HepG2 (cell line): ENCODE measurements around the gene IFNAR1. TPM values are rescaled to one million over a fixed set of nuclear protein-coding genes. Genes with fewer than 3 reads are reported as not detected.

ENCODE experiments used
- ATF4 ChIP-seq, 2 experiments: fragments of 450-650 bp in 1 of 2; sonication (generic) in 1 of 2; formaldehyde crosslinking; IDR thresholded peaks; 2 replicates each; pipeline versions ENCODE4 v1.5.0 to v1.8.0; 2020 to 2022; ENCODE audit warnings: mild to moderate bottlenecking in 1 of 2, missing genetic modification reagents in 1 of 2
- ERF ChIP-seq: IDR thresholded peaks from 2 replicates; pipeline ENCODE4 v1.6.1; 2018; ENCODE audit warnings: missing biosample characterization, missing genetic modification reagents
- FOXC1 ChIP-seq: sonication (generic); formaldehyde crosslinking; IDR thresholded peaks from 2 replicates; pipeline ENCODE4 v1.8.0; 2022; ENCODE audit warnings: mild to moderate bottlenecking, missing genetic modification reagents, borderline replicate concordance
- KAT7 ChIP-seq: IDR thresholded peaks from 2 replicates; pipeline ENCODE4 v1.6.1; 2018; ENCODE audit warnings: borderline replicate concordance, missing compliant biosample characterization
- MIXL1 ChIP-seq: IDR thresholded peaks from 2 replicates; pipeline ENCODE4 v1.6.1; 2016
- MTF1 ChIP-seq: sonication (generic); formaldehyde crosslinking; IDR thresholded peaks from 2 replicates; pipeline ENCODE4 v1.5.0; 2020; ENCODE audit warnings: missing genetic modification reagents
- MXI1 ChIP-seq: IDR thresholded peaks from 3 replicates; pipeline ENCODE4 v1.6.1; 2012; ENCODE audit warnings: low read depth, low read length, inconsistent platforms, borderline replicate concordance
- NFYC ChIP-seq: IDR thresholded peaks from 2 replicates; pipeline ENCODE4 v1.6.1; 2016; ENCODE audit warnings: missing genetic modification reagents, missing compliant biosample characterization
- RAD21 ChIP-seq: fragments of 450-650 bp; formaldehyde crosslinking; IDR thresholded peaks from 2 replicates; pipeline ENCODE4 v1.5.0; 2020; ENCODE audit warnings: mild to moderate bottlenecking
- SALL2 ChIP-seq: sonication (generic); formaldehyde crosslinking; IDR thresholded peaks from 2 replicates; pipeline ENCODE4 v1.8.1; 2023; ENCODE audit warnings: mild to moderate bottlenecking, missing genetic modification reagents, inconsistent platforms
- SMC3 ChIP-seq: IDR thresholded peaks from 2 replicates; pipeline ENCODE4 v1.6.1; 2011; ENCODE audit warnings: low read length, improper control_type of control experiment
- TBL1XR1 ChIP-seq: fragments of 150-350 bp; IDR thresholded peaks from 2 replicates; pipeline ENCODE4 v1.6.1; 2014; ENCODE audit warnings: borderline replicate concordance, low read length; ENCODE audit not compliant: partially characterized antibody
- TBP ChIP-seq: sonication (generic); formaldehyde crosslinking; IDR thresholded peaks from 2 replicates; pipeline ENCODE4 v1.5.0; 2020; ENCODE audit warnings: missing genetic modification reagents
- YY1 ChIP-seq: IDR thresholded peaks from 2 replicates; pipeline ENCODE4 v1.6.1; 2011; ENCODE audit warnings: low read length, low read depth, moderate library complexity, mild to moderate bottlenecking; ENCODE audit not compliant: insufficient read depth, insufficient replicate concordance
- ZBTB33 ChIP-seq: sonication (generic); formaldehyde crosslinking; IDR thresholded peaks from 2 replicates; pipeline ENCODE4 v1.4.0; 2020; ENCODE audit warnings: missing genetic modification reagents
- ZNF160 ChIP-seq: sonication (generic); formaldehyde crosslinking; IDR thresholded peaks from 2 replicates; pipeline ENCODE4 v1.8.0; 2022; ENCODE audit warnings: mild to moderate bottlenecking, inconsistent platforms, missing genetic modification reagents
- ZNF232 ChIP-seq: sonication (generic); formaldehyde crosslinking; IDR thresholded peaks from 2 replicates; pipeline ENCODE4 v1.4.0; 2020; ENCODE audit warnings: missing genetic modification reagents, borderline replicate concordance
- ZNF362 ChIP-seq: sonication (generic); formaldehyde crosslinking; IDR thresholded peaks from 2 replicates; pipeline ENCODE4 v1.4.0; 2020; ENCODE audit warnings: missing genetic modification reagents, mild to moderate bottlenecking, borderline replicate concordance
- ZNF674 ChIP-seq: sonication (generic); formaldehyde crosslinking; IDR thresholded peaks from 2 replicates; pipeline ENCODE4 v1.5.0; 2020; ENCODE audit warnings: low read depth, mild to moderate bottlenecking, missing genetic modification reagents
- polyA plus RNA-seq, 8 experiments: library from polyadenylated mRNA; depleted of rRNA in 3 of 8; stranded (reverse) in 7 of 8; unstranded in 1 of 8; fragments of >200 nt; fragmentation: Illumina TruSeq in 4 of 8; extraction: Trizol in 4 of 8; gene quantifications; 2 replicates each; pipeline versions ENCODE4 v1.2.1 to v1.2.3, GENCODE V29; 2011 to 2016; ENCODE audit warnings: low read depth in 4 of 8, missing spikeins in 1 of 8, mixed read lengths in 1 of 8; ENCODE audit not compliant: insufficient read depth in 1 of 8
- total RNA-seq, 5 experiments: library from RNA; depleted of rRNA; stranded (reverse); fragments of >200 nt; fragmentation: Illumina TruSeq; extraction: Trizol; gene quantifications; 2 replicates each; pipeline ENCODE4 v1.2.3, GENCODE V29; 2016; ENCODE audit warnings: low read depth in 1 of 5
- TF ChIP-seq, protein P1 (sequence below): sonication (generic); formaldehyde crosslinking; IDR thresholded peaks from 2 replicates; pipeline ENCODE4 v1.4.0; 2020; ENCODE audit warnings: missing genetic modification reagents

Gene IFNAR1
- total and polyA plus RNA-seq, 2 of the 13 experiments (the other 11 are each of a cell fraction or from before 2014, with no cell fraction given), result 6.7 to 9.3 TPM

DNA sequence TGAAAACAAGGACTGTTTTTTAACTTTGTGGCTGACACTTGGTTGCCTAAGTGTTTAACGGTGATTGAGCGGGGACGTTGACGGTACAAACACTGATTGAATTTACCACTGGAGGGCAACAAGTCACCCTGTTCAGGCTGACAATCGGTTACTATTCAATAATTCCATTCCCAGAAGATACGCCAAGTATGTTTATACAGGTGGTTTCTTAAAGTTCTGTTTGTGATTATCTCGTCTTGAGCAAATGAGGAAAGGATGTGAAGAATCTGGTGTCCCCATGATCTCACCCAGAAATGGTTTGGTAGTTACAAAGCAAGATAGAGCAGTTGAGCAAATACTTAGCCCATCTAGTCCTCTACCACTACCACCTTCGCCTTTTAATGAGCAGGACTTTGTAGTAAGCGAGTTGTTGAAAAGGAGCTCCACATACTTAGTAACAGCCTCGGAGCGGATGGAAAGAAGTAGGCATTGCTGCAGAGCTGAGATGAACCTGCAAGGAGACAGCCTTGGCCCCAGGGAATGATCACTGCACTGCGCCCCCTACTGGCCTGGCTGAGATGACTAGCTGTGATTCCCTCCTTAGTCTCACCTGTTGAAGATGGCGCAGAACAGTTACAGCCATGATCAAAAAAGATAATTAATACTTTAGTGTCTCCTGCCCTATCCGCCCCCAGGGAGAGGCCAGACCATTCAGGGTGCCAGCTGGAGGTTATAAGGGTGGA, 36.3 kb downstream of the IFNAR1 start (continued):
- TF ChIP-seq FOXC1 (CRISPR knock-in tag) (0 out of 2 replicates have a peak, but pooled peaks have one; percentile 52), ZNF160 (no peak), ZNF362 (CRISPR knock-in tag) (peak; percentile 54; the same call in 1 of the 2 replicates), YY1 (peak; percentile 53), RAD21 (0 out of 2 replicates have a peak, but pooled peaks have one; percentile 27), MTF1 (CRISPR knock-in tag) (no peak), MXI1 (0 out of 3 replicates have a peak, but pooled peaks have one; percentile 29), ERF (0 out of 2 replicates have a peak, but pooled peaks have one; percentile 7), SALL2 (CRISPR knock-in tag) (peak; percentile 68; the same call in 1 of the 2 replicates), TBL1XR1 (no peak), ATF4 (CRISPR knock-in tag; IDR thresholded peaks at IDR 0.05) (no peak), KAT7 (0 out of 2 replicates have a peak, but pooled peaks have one; percentile 40), SMC3 (peak; percentile 76; the same call in 1 of the 2 replicates), ZNF232 (CRISPR knock-in tag) (0 out of 2 replicates have a peak, but pooled peaks have one; percentile 49), ZBTB33 (peak; percentile 65; the same call in 1 of the 2 replicates), TBP (CRISPR knock-in tag) (no peak), MIXL1 (CRISPR knock-in tag) (0 out of 2 replicates have a peak, but pooled peaks have one; percentile 57), NFYC (CRISPR knock-in tag) (no peak), ZNF674 (CRISPR knock-in tag) (no peak)
- TF ChIP-seq, protein P1, sequence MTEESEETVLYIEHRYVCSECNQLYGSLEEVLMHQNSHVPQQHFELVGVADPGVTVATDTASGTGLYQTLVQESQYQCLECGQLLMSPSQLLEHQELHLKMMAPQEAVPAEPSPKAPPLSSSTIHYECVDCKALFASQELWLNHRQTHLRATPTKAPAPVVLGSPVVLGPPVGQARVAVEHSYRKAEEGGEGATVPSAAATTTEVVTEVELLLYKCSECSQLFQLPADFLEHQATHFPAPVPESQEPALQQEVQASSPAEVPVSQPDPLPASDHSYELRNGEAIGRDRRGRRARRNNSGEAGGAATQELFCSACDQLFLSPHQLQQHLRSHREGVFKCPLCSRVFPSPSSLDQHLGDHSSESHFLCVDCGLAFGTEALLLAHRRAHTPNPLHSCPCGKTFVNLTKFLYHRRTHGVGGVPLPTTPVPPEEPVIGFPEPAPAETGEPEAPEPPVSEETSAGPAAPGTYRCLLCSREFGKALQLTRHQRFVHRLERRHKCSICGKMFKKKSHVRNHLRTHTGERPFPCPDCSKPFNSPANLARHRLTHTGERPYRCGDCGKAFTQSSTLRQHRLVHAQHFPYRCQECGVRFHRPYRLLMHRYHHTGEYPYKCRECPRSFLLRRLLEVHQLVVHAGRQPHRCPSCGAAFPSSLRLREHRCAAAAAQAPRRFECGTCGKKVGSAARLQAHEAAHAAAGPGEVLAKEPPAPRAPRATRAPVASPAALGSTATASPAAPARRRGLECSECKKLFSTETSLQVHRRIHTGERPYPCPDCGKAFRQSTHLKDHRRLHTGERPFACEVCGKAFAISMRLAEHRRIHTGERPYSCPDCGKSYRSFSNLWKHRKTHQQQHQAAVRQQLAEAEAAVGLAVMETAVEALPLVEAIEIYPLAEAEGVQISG (CRISPR knock-in tag), result peak; percentile 43; the same call in 1 of the 2 replicates
